RCC 7860 (cell line): ENCODE measurements around the gene CFAP45.
A peak's percentile ranks its signal among the peaks of the same experiment; 100 is the strongest.

Source experiments
- DNase-seq: peaks from one replicate; pipeline ENCODE4 v3.0.0-alpha.2; 2015; ENCODE audit warnings: low spot score
- FAIRE-seq: peaks from 2 replicates; lab custom pipeline; 2012; peaks lifted over from hg19 to GRCh38; lab: Jason Lieb, UNC

The CFAP45 gene

GRCh38 chr1:159829822-159830465 is 70.0 kb downstream of the CFAP45 start:
- DNase-seq (peak; percentile 79), FAIRE-seq (peak; percentile 81)

- FAIRE-seq (no peak), DNase-seq (no peak)
Measured at GRCh38 chr1:159829273-159829634, 70.7 kb downstream of the CFAP45 start.

GRCh38 chr1:159828581-159829272 is 71.2 kb downstream of the CFAP45 start:
- DNase-seq (no peak), FAIRE-seq (no peak)

GRCh38 chr1:159828176-159828575 is 71.8 kb downstream of the CFAP45 start:
- FAIRE-seq: peak; percentile 60
- peak; percentile 77 for DNase-seq

- FAIRE-seq: no peak
Measured at GRCh38 chr1:159827549-159827948, 72.4 kb downstream of the CFAP45 start.

GRCh38 chr1:159827102-159827490 is 72.9 kb downstream of the CFAP45 start:
- FAIRE-seq (no peak), DNase-seq (no peak)

More at GRCh38 chr1:159827549-159827948, 72.4 kb downstream of the CFAP45 start:
- no peak for DNase-seq

GRCh38 chr1:159826441-159827101 is 73.4 kb downstream of the CFAP45 start, which contains the start of gene SLAMF8:
SLAMF8 (plus strand) TSS chr1:159826873; CDS start chr1:159826899, 26 bp downstream.
- DNase-seq (peak; percentile 17), FAIRE-seq (no peak)

- FAIRE-seq (no peak), DNase-seq (no peak)
Measured at GRCh38 chr1:159825564-159825963, 74.4 kb downstream of the CFAP45 start.

GRCh38 chr1:159823406-159823805 is 76.6 kb downstream of the CFAP45 start:
- DNase-seq: no peak
- no peak for FAIRE-seq
